Tibial nerve (tissue), 4 donors: Measurements from ENCODE around the gene MAP2K1. TPM values are rescaled to one million over a fixed set of nuclear protein-coding genes. Genes with fewer than 3 reads are reported as not detected.

ENCODE experiments used
- DNase-seq, 2 donors: peaks; one replicate each; pipeline ENCODE4 v3.0.0-alpha.2; 2019; ENCODE audit warnings: low spot score in 2 of 2
- H3K27ac ChIP-seq, 4 donors: fragments of 200-600 bp; sonication (generic) in 3 of 4; one replicate each; pipeline ENCODE4 v1.5.1; 2017 to 2019; ENCODE audit warnings: mild to moderate bottlenecking in 1 of 4
- H3K27me3 ChIP-seq, 2 donors: fragments of 200-600 bp; sonication (generic) in 1 of 2; one replicate each; pipeline versions ENCODE4 v1.5.1 to v1.6.0; 2017 to 2019
- H3K36me3 ChIP-seq, 3 donors: fragments of 200-600 bp; sonication (generic); one replicate each; pipeline ENCODE4 v1.5.1; 2018 to 2019
- H3K4me1 ChIP-seq, 4 donors: fragments of 200-600 bp; sonication (generic) in 3 of 4; one replicate each; pipeline ENCODE4 v1.5.1; 2017 to 2019
- H3K4me3 ChIP-seq, 4 donors: fragments of 200-600 bp; sonication (generic) in 3 of 4; one replicate each; pipeline ENCODE4 v1.5.1; 2017 to 2019; ENCODE audit warnings: mild to moderate bottlenecking in 1 of 4, moderate library complexity in 1 of 4
- H3K9me3 ChIP-seq, 4 donors: fragments of 200-600 bp; sonication (generic) in 3 of 4; one replicate each; pipeline ENCODE4 v1.5.1; 2017 to 2019
- EP300 ChIP-seq, 2 donors: sonication (generic); formaldehyde crosslinking; IDR thresholded peaks; one replicate each; pipeline ENCODE4 v1.6.1; 2017; ENCODE audit warnings: antibody characterized with exemption in 2 of 2, mild to moderate bottlenecking in 1 of 2
- POLR2A ChIP-seq, 2 donors: fragments of 450-650 bp; IDR thresholded peaks; one replicate each; pipeline ENCODE4 v1.6.1; 2017; ENCODE audit warnings: antibody characterized with exemption in 2 of 2, mild to moderate bottlenecking in 2 of 2, moderate library complexity in 2 of 2
- WGBS, 2 donors: methylation state at CpG; one replicate each; pipeline ENCODE4 v1.1.5; 2018; 5-methylcytosine and 5-hydroxymethylcytosine counted together
- total RNA-seq, 4 donors: library from RNA; depleted of rRNA; stranded (reverse); fragments of >200 nt; gene quantifications; one replicate each; pipeline ENCODE4 v1.1.0, GENCODE V29; 2016
- TF ChIP-seq, protein P1 (sequence below), 5 experiments: fragments of 200-600 bp in 3 of 5; fragments of 450-650 bp in 2 of 5; sonication (generic) in 3 of 5; IDR thresholded peaks; one replicate each; pipeline ENCODE4 v1.5.1; 2016 to 2019; ENCODE audit warnings: antibody characterized with exemption in 5 of 5, mild to moderate bottlenecking in 3 of 5, moderate library complexity in 2 of 5

MAP2K1 gene
- total RNA-seq, 4 donors from 2014 or later, result 30.2 to 64.8 (median 41.4) TPM

DNA sequence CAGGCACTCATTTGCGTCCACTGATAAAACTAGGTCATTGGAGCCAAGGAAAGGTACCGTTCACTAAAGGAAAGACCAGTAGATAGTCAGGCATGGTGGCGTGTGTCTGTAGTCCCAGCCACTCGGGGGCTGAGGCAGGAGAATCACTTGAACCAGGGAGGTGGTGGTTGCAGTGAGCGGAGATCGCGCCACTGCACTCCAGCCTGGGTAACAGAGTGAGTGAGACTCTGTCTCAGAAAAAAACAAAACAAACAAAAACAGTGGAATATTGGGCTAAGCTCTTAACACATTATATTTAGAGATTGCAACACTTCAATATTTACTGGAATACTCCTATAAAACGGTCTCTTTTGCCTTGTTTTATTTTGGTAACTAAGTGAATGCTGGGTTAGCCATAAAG lies 17.4 kb downstream of the MAP2K1 start:
- H3K4me3 ChIP-seq, result no peak overlapping the region
- TF ChIP-seq EP300 (IDR thresholded peaks at IDR 0.05) (no peak), POLR2A (IDR thresholded peaks at IDR 0.05) (no peak)
- TF ChIP-seq, protein P1, sequence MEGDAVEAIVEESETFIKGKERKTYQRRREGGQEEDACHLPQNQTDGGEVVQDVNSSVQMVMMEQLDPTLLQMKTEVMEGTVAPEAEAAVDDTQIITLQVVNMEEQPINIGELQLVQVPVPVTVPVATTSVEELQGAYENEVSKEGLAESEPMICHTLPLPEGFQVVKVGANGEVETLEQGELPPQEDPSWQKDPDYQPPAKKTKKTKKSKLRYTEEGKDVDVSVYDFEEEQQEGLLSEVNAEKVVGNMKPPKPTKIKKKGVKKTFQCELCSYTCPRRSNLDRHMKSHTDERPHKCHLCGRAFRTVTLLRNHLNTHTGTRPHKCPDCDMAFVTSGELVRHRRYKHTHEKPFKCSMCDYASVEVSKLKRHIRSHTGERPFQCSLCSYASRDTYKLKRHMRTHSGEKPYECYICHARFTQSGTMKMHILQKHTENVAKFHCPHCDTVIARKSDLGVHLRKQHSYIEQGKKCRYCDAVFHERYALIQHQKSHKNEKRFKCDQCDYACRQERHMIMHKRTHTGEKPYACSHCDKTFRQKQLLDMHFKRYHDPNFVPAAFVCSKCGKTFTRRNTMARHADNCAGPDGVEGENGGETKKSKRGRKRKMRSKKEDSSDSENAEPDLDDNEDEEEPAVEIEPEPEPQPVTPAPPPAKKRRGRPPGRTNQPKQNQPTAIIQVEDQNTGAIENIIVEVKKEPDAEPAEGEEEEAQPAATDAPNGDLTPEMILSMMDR (IDR thresholded peaks at IDR 0.05), result no peak
- no peaks in the 10 kb centered on the region for H3K9me3 ChIP-seq
- no peak for DNase-seq
- H3K36me3 ChIP-seq, result no peaks in the 10 kb centered on the region
- peak overlapping the region in 1 of 4 donors; percentile 16 for H3K27ac ChIP-seq
- 52 to 57% methylated on average over 8 of the region's 8 CpGs for WGBS, 2 donors
- H3K4me1 ChIP-seq, result peaks cover 0 to 61% (median 22%) of the 10 kb centered on the region in 4 donors
- no peaks in the 10 kb centered on the region for H3K27me3 ChIP-seq

DNA sequence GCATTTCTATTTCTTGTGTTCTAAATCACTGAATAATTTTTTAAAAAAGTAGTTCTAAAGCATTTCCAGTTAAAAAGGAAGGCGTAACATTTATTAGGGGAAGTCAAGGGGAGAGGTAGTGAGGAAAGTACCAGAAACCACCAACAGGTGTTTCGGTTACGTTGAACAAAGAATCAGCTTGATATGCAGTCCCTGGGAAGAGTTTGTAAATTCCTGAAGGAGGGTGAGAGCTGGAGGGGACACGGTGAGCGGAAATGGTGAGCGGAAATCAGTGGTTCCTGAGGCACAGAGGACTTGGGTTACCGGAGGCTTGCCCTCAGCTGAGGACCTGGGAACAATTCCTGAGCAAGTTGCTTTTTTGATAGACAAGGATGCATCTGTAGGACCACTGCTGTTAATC lies 17.8 kb downstream of the MAP2K1 start:
- H3K27ac ChIP-seq, result peak overlapping the region in 1 of 4 donors; percentile 16
- no peak overlapping the region for H3K4me3 ChIP-seq
- 60 to 63% methylated on average over 7 of the region's 7 CpGs for WGBS, 2 donors
- no peaks in the 10 kb centered on the region for H3K9me3 ChIP-seq
- no peaks in the 10 kb centered on the region for H3K36me3 ChIP-seq
- DNase-seq, result no peak
- H3K4me1 ChIP-seq, result peaks cover 0 to 65% (median 22%) of the 10 kb centered on the region in 4 donors
- no peak for TF ChIP-seq EP300 (IDR thresholded peaks at IDR 0.05)
- TF ChIP-seq, protein P1 (IDR thresholded peaks at IDR 0.05), result no peak
- TF ChIP-seq POLR2A (IDR thresholded peaks at IDR 0.05), result no peak
- no peaks in the 10 kb centered on the region for H3K27me3 ChIP-seq

DNA sequence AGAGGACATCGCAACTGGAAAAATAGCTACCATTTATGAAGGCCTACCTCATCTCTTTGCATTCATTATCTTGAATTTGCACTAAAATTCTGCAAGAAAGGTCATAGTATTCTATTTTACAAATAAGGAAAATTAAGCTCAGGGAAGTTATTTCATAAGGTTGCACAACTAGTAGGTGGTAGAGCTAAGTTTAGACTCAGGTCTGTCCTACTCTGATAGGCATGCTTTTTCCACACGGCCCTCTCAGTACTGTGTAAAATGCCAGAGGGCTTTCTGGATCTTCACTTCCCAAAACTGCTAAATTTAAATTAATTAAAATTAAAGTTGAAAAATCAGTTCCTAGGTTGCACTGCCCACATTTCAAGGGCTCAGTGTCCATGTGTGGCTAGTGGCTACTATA lies 18.3 kb downstream of the MAP2K1 start:
- Histone ChIP-seq H3K36me3 (no peaks in the 10 kb centered on the region), H3K27ac (peak overlapping the region in 1 of 4 donors; percentile 13), H3K9me3 (no peaks in the 10 kb centered on the region), H3K4me3 (no peak overlapping the region), H3K4me1 (peaks cover 0 to 66% (median 22%) of the 10 kb centered on the region in 4 donors), H3K27me3 (no peaks in the 10 kb centered on the region)
- no peak for TF ChIP-seq EP300 (IDR thresholded peaks at IDR 0.05)
- no peak for TF ChIP-seq POLR2A (IDR thresholded peaks at IDR 0.05)
- TF ChIP-seq, protein P1 (IDR thresholded peaks at IDR 0.05), result no peak
- 51 to 55% methylated on average over 2 of the region's 2 CpGs for WGBS, 2 donors
- DNase-seq, result no peak

DNA sequence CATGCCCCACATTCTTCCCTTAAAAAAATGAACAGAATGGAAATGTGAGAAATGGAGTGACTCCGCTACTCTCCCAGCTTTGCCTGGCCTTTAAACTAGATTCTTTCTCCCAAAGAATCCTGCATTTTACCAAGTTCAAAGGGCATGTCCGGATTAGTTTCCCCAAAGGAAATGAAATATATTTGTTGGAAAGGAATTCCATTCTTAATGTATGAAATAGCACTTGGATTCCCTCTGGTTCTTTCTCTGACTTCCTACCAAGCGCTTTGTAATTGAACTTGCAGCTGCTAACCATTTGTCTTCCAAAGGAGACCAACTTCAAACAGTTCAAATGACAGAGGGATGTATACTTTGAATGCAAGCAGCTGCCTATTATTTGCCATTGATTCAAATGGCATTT lies 18.9 kb downstream of the MAP2K1 start:
- H3K4me3 ChIP-seq, result no peak overlapping the region
- no peaks in the 10 kb centered on the region for H3K9me3 ChIP-seq
- whole genome bisulfite sequencing, 2 donors, result 12 to 25% methylated on average over 3 of the region's 3 CpGs
- DNase-seq, result no peak
- H3K4me1 ChIP-seq, result peaks cover 0 to 60% (median 24%) of the 10 kb centered on the region in 4 donors
- H3K27ac ChIP-seq, result peak overlapping the region in 1 of 4 donors; percentile 13
- no peaks in the 10 kb centered on the region for H3K27me3 ChIP-seq
- no peak for TF ChIP-seq EP300 (IDR thresholded peaks at IDR 0.05)
- no peak for TF ChIP-seq POLR2A (IDR thresholded peaks at IDR 0.05)
- TF ChIP-seq, protein P1 (IDR thresholded peaks at IDR 0.05), result no peak
- no peaks in the 10 kb centered on the region for H3K36me3 ChIP-seq

DNA sequence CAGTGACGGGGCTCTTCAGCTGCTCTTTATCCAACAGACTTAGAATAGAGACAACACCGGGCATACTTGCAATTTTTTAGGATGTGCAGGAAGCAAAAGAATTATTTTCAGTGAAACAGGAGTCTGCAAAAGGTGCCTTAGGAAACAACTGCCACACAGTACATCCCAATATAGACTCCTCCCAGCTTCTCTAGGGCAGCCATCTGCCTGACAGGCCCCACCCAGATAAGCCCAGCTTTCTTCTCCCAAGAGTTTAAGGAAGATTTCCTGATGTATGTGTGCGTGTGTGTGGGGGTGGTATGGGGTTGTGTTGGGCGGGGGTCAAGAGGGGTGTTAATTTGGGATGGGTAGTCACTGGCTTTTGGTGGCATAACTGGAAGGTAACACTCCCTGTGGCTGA lies 21.5 kb downstream of the MAP2K1 start:
- Histone ChIP-seq H3K36me3 (no peaks in the 10 kb centered on the region), H3K4me3 (no peak overlapping the region), H3K4me1 (peaks cover 0 to 47% (median 27%) of the 10 kb centered on the region in 4 donors), H3K27me3 (no peaks in the 10 kb centered on the region), H3K27ac (no peak overlapping the region), H3K9me3 (no peaks in the 10 kb centered on the region)
- TF ChIP-seq EP300 (IDR thresholded peaks at IDR 0.05), result no peak
- TF ChIP-seq POLR2A (IDR thresholded peaks at IDR 0.05), result no peak
- TF ChIP-seq, protein P1 (IDR thresholded peaks at IDR 0.05), result no peak
- WGBS, 2 donors, result 89 to 92% methylated on average over 4 of the region's 4 CpGs
- DNase-seq, result no peak
